ENCODE data around the gene CREG2.
"Not testable (repeated sequence)": the region's sequence is repeated elsewhere in the genome, so short reads cannot be mapped to it uniquely, and the experiment has no call there.

CREG2 gene

DNA sequence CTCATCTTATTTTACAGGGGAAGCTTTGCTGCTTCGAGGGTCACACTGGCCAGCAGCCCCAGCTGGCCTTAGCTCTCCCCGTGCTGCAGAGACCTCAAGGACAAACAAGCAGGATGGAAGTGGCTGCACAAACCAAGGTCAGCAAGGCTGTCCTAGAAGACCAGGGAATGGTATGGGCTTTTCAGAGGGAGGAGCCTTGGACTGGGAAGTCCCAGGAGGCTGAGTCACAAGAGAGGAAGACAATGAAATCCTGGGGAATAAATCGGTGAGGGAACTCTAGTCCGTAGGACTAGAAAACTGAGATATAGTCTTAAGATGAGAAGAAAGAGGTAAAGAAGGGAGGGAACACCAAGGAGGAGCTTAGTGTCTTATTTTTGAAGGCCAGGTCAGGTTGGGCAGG is 15.7 kb downstream of the CREG2 start:
- no peak for DNase-seq

DNA sequence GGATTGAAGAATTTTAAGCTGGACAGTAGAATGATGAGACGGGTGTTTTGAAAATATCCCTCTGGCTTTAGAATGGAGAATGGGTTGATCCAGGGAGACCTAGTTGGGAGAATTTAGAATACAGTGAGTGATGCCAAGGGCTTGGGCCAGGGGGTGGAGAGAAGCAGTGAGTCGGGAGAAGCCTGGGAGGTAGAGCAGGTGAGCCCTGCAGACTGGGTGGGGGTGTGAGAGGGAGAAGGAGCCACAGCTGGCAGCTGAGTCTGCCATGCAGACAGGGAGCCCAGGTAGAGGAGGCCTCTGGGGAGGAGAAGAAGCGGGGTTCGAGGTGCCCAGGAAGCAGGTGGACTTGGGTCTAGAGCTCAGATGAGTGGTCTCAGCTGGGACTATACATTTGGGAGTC is 18.2 kb downstream of the CREG2 start:
- DNase-seq = no peak

DNA sequence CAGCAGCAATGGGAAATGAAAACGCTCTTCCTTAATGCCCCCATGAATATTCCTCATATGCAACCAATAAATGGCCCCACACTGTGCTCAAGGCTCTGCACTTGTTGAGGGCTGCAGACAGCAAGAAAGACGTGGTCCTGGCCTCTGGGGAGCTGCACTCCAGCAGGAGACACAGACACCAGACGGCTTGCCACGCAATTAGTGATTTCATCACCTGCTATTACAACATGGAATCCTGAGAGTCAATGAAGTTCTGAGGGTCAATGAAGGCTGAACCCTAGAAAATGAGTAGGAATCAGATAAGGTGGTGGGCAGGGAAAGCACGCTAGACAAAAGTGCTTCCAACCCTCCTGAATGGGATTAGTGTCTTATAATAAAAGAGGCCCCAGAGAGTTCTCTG is 18.9 kb downstream of the CREG2 start:
- DNase-seq = no peak

DNA sequence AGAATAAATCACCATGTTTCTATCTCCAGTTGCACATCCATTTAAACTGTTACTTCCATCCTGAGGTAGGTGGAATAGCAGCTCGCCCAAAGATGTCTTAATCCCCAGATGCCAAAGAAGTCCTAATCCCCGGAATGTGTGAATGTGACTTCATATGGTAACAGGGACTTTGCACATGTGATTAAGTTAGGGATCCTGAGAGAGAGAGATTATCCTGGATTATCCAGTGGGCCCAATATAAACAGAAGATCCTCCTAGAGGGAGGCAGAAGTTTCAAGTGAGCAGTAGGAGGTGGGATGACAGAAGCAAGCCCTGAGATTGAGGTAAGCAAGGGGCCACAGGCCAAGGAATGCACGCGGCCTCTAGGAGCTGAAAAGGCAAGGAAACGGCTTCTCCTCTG is 19.8 kb downstream of the CREG2 start:
- no peak for DNase-seq

DNA sequence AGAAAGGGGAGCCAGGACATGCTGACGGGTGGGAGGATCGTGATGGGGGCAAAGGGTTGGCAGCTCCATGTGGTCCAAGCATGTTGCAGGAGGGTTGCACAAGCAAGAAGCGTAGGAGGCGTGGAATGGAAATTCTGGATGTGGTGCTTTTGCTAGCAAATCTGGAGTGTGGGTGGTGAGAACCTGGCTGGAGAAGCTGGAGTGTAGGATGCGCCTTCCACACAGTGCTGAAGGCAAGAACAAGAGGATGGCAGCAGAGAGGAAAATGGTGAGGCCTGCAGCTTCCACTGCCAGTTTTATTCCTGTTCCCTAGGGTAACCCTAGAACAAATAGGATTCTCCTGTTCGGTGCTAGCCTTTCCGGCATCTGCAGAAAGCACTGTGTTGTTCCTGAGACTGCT is 22.4 kb downstream of the CREG2 start:
- DNase-seq = no peak

DNA sequence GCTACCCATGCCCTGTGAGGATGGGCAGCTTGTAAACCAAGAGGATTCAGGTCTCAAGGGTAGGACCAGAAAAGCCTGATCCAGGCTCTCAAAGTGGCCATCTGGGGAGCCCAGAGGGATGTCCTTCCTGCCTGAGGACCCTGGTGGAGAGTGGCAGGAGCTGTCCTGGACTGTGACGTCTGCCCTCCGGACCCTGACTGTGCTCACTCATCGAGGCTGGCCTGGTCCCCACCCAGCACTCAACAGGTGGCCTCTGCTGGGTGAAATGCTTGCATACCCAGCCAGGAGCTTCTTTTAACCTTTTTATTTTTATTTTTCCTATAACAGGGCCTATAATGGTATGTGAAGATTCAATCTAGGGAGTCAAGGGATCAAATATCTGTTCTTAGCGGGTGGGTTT is 24.5 kb downstream of the CREG2 start:
- no peak for DNase-seq

DNA sequence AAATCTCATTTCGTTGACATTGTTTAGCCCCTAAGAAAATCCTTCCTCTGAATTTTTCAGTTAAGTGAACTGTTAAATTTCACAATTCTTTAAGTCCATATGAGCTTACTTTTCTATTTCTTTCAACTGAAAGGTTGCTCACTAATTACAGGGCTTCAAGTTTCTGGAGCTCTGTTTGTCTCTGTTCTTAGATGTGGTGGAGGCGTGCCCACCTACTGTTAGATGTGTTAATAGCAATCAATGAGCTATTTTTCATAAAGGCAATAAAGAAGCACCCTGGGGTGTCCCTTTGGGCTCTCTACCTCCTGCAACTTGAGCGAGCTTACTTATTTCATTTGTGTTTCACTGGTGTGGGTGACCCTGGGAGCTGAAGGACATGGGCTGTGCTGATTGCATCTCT is 25.0 kb downstream of the CREG2 start:
- no peak for DNase-seq

DNA sequence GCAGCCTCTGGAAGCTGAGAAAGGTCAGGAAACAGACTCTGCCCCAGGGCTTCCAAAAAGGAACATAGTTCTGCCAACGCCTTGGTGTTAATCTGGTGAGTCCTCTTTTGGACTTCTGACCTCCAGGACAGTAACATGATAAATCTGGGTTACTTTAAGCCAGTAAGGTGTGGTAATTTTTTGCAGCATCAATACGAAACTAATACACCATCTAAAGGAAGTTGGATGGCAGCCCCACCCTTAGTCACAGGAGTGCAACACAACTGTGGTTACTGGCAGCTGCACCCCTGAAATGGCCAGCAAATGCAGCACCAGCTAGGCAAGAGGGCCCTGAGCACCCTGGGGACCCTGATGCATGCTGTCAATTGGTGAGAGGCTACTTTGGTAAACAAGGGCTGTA is 25.8 kb downstream of the CREG2 start:
- no peak for DNase-seq

DNA sequence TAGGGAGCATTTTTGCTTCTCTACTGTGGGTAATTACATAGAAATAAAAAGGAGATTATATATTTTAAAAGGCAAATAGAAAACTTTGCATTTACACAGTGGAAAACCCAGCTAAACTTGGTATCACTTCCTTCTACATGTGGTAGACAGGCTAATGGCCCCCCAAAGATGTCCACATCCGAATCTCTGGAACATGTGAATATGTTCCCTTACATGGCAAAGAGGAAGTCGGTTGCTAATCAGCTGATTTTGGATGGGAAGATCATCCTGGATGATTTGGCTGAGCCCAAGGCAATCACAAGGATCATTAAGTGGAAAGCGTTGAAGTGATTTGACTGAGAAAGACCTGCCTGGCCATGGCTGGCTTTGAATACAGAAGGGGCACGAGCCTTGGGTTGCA is 26.2 kb downstream of the CREG2 start:
- no peak for DNase-seq

DNA sequence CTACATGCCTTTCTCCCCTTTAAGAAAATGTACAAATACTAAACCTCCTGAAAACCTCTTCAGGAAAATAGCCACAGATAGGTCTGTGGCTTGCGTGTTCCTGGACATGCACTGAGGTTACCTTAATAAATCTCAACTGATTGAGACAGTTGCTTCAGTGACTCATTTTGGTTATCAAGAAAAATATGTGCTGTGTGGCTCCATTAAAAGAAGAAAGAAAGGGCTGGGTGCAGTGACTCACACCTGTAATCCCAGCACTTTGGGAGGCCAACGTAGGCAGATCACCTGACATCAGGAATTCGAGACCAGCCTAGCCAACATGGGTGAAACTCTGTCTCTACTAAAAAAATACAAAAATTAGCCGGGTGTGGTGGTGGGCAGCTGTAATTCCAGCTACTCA is 27.1 kb downstream of the CREG2 start:
- DNase-seq = no peak

DNA sequence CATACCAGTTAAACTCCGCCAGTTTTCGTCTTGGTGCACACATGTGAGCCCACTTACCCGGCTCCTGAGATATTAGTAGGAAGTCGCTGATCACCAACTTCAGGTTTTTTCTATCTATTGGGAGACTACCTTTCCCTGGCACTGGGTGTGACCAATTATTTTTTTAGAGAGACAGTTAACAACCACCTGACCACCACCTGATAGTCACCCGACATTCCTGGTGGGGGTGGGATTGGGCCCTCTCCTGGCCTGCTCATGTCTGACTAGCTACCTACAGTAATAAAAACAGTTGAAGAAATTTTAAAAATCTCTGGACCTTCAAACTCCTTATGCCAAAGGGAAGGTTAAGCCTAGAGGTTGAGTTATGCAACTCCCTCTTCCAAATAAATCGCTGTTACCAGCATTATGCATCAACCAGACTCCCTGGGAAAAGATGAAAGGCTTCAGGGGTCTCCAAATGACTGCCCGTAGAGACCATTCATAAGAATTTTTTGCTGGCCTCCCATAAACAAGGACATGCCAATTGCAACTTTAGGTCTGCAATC is 27.8 kb downstream of the CREG2 start:
- DNase-seq = no peak

DNA sequence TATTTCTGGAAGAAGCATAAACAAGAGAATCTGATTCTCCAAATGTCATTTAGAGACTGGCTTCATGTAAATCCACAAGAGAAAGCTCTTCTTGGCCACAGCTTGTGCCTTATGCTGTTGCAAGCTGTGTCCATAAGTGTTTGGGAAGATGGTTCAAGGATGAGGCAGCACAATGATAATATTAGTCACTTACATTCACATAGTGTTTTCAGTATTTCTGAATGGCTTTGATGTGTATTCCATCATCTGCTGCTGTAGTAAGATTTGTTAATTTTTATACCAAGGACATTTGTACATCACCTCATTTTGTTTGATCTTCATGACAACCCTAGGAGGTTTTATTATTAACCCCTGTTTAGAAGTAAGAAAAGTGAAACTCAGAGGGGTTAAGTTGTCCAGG is 29.9 kb downstream of the CREG2 start:
- DNase-seq = no peak

DNA sequence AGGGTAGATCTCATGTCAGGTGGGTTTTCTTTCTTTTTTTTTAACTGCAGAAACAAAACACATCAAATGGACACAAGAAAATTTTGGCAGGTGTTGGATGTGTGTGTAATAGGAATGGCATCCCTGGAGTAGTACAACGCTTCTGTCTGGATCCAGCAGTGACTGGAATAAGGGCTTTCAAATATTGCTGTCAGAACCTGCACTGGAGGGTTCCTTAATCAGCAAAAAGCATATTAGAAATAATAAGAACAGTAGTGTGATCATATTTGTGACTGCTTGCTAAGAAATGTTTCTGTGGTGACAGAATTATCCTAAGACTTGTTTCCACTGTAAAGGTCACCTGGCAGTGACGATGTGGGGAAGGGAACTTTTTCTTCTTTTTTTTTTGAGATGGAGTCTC is 30.8 kb downstream of the CREG2 start:
- no peak for DNase-seq

DNA sequence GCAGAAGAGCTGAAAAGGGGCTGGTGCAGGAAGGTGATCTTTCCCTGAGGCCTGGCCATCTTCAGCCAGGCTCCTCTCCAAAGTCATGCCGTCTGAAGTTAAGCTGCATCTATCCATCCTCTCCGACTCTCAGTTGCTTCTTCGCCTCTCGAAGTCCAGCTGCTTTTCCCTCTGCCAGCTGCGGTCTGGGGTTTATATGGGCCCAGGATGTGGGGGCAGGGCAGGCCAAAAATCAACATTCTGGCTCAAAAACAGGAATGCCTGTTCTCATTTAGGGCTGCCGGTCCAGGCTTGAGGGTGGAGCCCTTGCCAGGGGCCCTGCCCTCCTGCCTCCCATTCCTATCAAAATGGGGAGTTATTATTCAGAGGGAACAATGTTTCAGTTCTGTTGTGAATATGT is 31.2 kb downstream of the CREG2 start:
- DNase-seq = no peak

DNA sequence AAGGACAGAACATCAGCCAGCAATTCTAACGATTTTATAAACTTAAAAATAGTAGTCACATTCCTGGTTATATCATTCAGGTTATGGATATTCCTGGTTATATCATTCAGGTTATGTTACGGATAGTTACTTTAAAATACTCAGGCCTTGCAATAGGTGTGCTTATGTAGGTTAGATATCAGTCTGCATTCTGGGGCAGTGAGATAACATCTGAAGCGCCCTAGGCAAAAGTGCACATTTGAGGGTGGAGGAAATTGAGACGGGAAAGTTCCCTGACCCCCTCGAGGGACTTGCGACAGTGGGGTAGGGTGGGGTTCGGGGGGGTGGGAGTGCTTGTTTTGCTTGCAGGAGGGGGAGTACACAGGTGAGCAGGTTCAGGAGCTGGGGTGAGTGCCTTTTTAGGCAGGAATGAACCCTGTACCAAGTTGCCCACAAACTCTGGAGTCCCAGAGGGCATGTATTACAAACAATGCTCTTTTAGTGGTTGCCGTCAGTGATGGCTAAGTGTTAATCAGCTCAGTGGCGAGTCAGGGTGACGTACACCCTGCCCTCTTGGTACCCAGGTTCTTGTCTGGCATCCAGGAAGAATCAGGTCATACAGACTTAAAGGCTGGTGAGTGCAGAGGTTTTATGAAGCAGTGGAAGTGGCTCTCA is 31.8 kb downstream of the CREG2 start:
- no peak for DNase-seq

DNA sequence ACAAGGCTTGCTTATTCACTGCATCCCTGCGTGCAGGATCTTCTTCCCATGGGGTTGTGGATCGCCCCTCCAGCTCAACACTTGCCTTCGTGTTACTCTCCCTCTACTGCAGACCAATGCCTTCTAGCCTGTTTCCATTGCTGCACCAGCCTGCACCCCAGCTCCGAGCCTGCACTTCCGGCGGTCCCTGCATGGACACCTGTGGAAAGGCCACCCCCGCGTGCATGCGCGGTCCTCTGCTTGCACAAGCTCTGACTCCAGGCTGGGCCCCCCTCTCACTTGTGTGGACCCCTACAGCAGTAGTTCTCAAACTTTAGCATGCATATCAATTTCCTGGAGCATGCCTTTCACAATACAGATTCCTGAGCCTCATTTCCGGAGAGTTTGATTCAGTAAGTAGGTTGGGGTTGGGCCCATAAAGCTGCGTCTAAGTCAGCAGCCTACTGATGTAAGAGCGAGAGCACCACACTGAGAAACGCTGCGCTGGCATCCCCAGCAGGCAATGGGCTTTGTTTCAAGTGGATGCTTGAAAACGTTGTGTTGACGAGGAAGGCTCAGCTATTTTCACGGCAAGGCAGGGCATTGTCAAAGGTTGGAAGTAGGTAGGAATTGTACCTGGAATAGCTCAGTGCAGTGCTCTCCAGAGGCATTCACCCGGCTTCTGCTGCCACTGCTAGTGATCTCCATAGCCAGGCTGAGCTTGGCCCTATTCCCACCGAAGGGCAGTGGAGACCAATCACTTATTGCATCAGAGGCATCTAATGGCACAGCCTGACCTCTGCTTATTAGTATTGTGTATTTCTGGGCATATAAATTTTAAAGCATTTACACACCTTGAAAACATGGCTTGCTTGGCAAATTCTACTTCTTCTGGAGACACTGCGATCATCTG is 32.6 kb downstream of the CREG2 start:
- no peak for DNase-seq

DNA sequence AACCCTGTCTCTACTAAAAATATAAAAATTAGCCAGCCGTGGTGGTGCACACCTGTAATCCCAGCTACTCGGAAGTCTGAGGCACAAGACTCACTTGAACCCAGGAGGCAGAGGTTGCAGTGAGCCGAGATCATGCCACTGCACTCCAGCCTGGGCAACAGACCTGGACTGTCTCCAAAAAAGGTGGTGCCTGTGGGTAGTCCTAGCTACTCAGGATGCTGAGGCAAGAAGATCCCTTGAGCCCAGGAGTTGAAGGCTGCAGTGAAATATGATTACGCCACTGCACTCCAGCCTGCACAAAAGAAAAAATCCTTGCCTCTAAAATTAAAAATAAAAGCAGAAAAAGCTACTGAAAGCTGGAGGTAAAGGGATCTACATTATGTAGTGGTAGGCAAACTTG is 34.7 kb downstream of the CREG2 start:
- DNase-seq = not testable (repeated sequence)

DNA sequence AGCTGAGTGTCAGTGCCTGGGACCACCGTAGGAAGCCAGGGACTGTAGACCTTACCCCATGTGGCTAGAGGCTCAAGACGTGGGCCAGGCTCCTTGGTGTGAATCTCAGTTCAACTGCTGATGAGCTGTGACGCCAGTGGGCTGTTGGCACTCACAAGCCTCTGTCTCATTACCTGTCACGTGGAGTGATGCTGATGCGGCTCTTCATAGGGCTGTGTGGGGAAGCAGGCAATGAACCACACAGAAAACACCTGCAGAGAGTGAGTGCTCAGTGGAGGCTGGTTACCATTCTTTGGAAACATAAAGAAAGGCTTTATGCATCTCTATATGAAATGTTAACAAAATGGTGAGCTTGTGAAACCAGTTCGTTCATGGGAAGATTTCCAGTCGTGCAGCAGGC is 36.1 kb downstream of the CREG2 start:
- no peak for DNase-seq

DNA sequence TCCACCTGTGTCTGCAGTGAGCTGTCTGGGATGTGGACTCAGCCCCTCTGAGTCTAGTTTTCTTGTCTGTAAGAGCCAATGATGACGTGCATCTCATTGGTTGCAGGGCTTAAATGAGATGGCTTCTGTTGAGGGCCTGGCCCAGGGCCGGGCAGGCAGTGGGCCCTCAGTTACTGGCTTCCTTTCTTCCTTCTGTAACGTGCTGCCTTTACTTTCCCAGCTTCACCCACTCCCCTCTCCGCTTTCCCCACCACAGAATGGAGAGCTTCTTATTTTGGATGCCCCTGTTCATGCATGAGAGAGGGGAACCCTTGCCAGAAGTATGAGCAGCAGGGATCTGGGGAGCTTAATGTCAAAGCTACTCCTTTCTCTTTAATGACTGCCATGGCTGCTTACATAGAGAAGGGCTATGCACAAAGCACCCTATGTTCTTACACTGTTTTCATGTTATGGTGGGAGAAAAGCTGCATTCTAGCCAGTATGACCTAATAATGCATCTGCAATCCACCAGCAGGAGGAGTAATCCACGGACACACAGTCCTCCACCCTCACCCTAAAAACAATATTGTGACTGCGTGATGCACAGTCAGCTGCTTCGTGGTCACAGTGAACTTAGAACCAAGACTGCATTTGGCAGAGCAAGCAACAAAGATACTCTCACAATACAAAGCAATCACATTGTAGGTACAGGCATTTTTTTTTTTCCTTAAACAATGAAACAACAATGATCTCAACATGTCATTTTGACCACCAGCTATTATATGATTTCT is 37.2 kb downstream of the CREG2 start:
- DNase-seq = no peak

DNA sequence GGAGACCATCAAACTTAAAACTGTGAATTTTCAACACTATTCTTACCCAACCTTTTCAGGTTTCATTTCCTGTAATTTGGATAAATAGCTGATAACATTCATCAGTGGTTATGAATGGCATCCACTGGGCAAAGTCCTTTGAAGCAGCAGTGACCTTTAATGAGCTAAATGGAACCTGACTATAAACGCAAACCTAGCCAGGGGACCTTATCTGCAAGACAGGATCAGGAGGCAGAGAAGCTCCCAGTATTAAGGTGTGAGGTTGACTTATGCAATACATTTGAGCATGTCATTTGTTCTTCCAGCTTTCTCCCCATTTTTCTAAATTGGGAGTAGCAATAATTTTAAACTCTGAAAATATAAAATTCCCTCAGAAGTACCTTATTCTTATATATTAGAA is 38.4 kb downstream of the CREG2 start:
- no peak for DNase-seq

DNA sequence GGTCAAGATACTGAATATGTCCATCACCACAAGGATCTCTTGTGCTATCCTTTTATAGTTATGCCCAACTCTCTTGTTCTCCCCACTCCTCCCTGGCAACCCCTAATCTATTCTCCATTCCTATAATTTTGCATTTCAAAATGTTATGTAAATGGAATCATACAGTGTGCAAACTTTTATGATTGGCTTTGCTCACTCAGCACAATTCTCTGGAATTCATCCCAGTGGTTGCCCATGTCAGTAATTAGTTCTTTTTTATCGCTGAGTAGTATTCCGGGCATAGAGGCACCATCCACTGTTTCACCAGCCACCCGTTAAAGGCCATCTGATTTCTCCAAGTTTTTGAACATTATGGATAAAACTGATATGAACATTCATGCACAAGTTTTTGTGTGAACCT is 40.4 kb downstream of the CREG2 start:
- no peak for DNase-seq

DNA sequence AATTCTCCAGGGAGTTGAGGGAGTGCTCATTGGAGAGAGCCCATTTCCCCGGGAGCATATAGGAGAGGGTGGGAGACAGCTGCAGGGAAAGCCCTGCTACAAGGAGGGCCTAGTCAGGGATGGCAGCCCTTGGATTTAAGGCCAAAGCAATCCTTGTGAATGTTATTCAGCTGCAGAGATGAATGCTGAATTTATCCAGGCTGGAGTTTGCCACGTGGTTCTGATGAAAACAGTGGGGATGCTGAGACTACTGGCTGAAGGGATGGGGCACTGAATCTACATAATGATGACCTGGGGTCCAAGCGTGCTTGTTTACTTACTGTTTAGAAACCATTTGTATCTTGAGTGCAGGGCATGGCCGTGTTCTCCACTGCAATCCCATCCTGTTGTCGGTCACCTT is 43.2 kb downstream of the CREG2 start:
- DNase-seq = no peak

DNA sequence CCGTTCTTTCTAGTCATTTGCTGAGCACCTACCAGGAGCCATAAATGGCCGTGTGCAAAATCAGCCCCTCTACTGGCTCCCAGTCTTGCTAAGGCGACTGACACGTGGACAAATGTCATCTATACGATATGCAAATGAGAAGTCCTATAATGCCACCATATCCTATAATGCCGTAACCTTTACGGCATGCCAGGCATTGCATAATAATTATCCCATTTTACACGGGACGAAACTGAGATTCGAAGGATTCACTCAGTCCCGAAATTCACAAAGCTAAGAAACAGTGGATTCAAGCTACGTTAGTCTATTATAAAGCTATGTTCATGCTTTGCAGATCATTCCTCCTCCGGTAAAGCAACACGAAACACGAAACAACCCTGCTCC is 44.7 kb downstream of the CREG2 start:
- DNase-seq = no peak
